ENCODE results near the gene AZGP1.
"Not testable (repeated sequence)": the region's sequence is repeated elsewhere in the genome, so short reads cannot be mapped to it uniquely, and the experiment has no call there.

The AZGP1 gene

DNA sequence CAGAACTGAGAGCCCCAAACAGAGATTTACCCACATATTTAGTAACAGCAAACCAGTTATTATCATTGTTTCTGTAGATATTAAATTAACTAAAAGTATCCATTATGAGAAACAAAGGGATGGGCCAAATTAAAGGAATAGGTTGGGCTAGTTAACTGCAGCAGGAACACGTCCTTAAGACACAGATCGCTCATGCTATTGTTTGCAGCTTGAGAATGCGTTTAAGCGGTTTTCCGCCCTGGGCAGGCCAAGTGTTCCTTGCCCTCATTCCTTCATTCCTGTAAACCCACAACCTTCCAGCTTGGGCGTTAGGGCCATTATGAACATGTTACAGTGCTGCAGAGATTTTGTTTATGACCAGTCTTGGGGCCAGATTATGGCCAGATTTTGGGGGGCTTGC is 25.0 kb downstream of the AZGP1 start:
- not testable (repeated sequence) for DNase-seq (ENCODE audit: low spot score)

DNA sequence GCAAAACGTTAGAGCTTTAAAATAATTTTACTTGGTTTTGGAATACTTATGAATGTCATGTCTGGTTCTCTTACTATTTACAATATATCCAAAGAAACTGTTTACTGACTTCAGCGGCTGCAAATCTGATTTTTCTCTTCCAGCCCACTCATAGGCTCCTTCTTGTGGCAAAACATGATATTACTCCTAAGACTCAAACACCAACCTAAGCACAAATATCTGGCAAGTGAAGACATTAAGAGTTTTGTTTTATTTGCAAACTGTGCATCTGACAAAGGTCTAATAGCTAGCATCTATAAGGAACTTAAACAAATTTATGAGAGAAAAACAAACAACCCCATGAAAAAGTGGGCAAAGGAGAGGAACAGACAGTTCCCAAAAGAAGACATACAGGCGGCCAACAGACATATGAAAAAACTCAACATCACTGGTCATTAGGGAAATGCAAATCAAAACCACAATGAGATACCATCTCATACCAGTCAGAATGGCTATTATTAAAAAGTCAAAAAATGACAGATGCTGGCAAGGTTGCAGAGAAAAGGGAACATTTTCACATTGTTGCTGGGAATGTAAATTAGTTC is 26.1 kb downstream of the AZGP1 start:
- no peak for DNase-seq (ENCODE audit: low spot score)

DNA sequence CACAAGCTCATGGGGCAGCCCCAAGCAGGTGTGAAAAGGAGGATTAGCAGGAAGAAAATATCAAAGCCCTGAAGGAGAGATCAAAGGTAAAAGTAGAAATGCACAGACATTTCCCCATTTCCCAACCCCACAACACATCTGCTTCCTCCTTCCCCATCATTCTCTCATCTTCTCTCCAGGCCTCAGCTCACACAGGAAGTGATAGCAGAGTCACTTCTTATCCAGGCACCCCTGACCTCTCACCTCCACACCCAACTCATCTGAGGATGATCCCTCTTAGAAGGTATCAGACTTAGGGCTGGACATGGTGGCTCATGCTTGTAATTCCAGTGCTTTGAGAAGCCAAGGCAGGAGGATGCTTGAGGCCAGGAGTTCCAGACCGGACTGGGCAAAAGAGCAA is 28.2 kb downstream of the AZGP1 start:
- DNase-seq (ENCODE audit: low spot score), result no peak

DNA sequence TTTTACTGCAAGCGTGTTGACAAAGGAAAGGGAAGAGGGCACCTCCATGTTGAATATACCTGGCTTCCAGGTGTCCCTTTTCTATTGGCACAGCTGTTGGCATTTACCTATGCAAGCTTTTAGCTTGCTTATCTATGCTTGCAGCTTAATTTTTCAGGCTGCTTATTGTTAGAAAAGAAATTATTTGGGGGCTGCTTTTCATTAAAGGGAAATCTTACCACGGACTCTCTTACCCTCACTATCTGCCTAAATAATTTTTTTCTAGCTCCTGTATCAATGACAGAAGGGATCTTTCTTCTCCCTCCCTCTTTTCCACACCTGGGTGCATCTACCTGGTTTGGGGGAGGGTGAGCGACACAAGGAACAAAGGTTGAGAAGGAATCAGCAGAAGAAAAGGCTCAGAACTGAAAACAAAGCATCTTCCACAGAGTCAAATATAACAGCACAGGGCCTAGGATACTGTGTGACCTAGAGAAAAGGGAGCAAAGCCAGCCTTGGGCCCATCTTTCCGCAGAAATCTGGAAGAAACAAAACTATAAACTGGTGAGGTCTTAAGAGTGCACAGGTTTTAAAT is 31.2 kb downstream of the AZGP1 start:
- no peak for DNase-seq (ENCODE audit: low spot score)

DNA sequence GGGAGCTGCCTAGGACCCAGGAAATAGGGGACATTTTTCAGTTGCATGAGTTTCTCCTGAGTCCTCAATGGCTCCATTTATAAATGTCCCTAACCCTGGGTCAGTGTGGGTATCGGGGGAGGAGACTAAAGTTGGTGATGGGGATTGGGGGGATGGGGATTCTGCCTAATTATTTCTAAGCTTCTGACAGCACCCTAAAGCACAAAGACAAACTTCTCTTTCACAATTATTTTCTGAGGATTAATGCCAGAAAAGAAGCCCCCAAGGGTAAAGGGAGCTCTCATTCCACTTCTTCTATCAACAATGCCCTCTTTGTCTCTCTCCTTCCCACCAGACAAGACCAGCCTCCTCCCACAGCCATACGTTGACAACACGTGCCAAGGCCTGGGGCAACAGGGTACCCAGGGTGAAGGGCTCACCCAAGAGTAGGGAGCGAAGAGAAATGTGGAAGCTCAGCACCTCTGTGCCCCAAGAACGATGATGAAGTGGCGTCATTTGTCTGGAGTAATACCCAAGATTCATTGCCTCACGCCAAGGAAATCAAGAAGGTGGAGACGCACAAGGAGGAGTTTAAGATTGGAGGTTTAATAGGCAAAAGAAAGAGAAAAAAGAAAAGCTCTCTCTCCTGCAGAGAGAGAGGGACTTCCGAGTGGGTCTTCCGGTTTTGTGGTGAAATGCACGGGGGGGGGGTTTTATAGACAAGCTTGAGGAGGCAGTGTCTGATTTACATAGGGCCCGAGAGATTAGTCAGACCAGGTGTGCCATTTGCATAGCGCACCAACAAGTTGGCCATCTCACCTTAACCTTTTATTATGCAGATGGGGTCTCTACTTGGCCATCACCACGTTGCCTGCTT is 32.0 kb downstream of the AZGP1 start:
- DNase-seq (ENCODE audit: low spot score), result no peak

DNA sequence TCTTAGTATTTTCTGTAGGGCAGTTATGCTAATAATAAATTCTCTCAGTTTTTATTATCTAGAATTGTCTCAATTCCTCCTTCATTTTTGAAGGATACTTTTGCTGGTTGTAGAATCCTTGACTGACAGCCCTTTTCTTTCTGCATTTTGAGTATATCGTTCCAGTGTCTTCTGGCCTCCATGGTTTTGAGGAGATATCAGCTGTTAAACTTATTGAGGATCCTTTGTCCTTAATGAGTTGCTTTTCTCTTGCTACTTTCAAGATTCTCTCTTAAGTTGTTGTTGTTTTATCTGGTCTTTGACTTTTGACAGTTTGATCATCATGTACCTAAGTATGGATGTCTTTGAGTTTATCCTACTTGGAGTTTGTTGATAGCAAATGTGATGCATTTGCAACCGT is 37.5 kb downstream of the AZGP1 start:
- no peak for DNase-seq (ENCODE audit: low spot score)

DNA sequence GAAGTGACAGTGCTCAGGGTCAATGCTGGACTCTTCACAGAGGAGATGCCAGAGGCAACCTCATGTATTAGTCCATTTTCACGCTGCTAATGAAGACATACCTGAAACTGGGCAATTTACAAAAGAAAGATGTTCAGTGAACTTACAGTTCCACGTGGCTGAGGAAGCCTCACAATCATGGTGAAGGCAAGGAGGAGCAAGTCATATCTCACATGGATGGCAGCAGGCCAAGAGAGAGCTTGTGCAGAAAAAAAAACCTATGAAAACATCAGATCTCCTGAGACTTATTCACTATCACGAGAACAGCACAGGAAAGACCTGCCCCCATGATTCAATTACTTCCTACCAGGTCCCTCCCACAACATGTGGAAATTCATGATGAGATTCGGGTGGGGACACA is 40.8 kb downstream of the AZGP1 start:
- DNase-seq (ENCODE audit: low spot score), result not testable (repeated sequence)

DNA sequence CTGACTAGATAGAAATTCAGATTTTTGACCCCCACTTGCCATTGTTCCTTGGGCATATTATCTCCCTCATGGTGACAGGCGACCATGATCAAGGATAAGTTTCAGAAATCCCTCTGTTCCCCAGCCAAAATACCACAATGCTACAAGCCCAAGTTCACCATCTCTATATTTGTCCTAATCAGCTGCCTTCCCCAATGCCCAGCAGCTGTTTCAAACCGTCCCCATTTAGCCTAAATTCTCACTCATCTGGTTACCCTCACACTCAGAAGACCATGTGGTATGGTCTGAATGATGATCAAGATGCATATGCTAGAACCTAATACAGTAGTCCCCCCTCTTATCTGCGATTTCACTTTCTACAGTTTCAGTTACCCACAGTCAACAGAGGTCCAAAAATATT is 45.5 kb downstream of the AZGP1 start:
- DNase-seq (ENCODE audit: low spot score), result no peak

DNA sequence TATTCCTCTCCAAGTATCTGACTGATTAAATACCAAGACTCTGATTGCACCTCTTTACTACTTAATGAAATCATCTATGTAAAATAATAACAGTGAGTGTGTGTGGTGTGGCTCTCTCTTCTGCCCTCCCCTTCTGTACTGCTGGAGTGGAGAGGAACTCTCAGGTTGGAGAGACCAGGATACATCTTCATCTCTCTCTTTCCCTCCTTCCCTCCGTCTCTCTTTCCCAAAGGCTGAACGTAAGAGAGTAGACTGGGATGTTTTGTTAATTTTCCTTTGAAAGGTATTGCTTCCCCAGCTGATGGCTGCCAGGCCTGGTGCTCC is 46.1 kb downstream of the AZGP1 start:
- DNase-seq (ENCODE audit: low spot score), result no peak

DNA sequence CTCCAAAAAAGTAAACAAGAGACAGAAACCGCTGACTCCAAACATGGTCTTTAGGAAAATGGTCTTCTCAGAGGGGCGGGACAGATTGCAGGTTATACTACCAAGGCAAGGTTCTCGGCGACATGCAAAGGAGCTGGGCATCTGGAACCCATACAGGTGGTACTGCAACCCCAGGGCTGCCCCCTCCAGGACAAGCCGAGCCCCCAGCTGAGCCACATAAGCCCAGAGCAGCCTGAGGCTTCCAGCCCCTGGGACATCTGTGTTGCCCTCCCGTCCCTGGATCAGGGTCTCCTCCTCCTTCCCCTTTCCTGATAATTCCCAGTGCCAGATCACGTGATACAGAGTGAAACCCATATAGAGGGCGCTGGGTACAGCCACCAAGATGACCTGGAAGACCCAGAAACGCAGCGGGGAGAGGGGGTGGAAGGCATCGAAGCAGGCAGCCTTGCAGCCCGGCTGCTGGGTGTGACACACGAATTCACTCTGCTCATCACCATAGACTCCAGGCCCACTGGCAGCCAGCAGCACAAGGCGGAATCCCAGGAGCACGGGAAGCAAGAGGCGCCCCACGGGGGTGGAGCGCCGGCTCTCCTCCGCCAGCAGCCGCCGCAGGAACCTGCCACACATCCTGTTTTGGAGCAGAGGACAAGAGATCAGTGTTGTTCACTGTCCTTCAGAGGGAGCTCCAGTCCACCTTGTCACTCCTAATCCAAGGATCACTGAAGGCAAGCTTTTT is 46.7 kb downstream of the AZGP1 start, which contains the start of gene GJC3:
Gene GJC3, minus strand, starts transcription at position 627 of the 736 bp plus-strand sequence. Its CDS starts 0 bp downstream, at position 627.
- peak; percentile 79 for DNase-seq (ENCODE audit: low spot score)

DNA sequence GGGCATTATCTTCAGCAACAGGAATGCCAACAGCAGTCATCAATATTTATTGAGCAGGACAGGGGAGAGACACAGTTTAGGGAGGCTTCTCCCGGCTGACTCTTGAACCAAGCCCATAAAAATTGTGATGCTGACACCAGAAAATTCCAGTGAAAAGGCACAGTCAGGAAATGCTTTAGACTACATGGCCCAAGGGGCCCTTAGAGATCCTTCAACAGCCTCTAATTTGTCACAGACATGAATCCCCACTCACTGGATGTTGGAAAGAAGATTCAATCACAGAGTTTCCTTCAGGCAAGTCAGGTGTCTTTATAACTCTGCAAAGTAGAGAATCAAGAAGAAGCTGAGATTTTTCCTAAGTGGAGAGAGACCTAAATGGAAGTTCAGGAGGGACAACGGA is 47.6 kb downstream of the AZGP1 start:
- DNase-seq (ENCODE audit: low spot score), result no peak

DNA sequence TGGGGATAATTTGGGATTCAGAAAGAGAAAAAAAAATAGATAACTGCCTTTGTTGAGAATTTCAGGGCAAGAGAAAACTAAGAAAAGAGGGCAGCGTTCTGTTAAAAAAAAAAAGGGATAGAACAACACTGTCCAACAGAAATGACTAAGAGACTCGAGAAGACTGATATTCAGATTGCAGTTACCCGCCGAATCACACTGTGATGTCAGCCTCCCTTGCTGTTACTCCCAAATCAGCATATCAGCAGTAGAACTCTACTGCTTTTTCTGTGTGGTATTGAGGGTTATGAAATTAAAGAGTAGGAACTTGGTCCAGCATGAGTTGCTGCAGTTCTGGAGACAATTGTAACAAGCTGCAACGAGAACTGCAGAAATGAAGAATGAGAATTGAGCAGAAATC is 48.3 kb downstream of the AZGP1 start:
- no peak for DNase-seq (ENCODE audit: low spot score)

DNA sequence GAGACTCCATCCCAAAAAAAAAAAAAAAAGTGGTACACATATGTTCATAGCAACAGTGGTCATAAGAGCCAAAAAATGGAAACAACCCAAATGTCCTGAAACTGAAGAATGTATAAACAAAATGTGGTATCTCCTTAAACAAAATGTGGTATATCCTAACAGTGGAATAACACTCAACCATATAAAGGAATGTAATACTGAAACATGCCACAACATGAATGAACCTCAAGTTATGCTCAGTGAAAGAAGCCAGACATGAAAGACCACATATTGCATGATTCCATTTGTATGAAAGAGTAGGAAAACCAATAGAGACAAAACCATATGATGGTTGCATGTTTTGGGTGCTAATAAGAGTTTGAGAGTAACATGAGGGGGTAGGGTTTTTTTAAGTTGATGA is 49.5 kb downstream of the AZGP1 start:
- no peak for DNase-seq (ENCODE audit: low spot score)

DNA sequence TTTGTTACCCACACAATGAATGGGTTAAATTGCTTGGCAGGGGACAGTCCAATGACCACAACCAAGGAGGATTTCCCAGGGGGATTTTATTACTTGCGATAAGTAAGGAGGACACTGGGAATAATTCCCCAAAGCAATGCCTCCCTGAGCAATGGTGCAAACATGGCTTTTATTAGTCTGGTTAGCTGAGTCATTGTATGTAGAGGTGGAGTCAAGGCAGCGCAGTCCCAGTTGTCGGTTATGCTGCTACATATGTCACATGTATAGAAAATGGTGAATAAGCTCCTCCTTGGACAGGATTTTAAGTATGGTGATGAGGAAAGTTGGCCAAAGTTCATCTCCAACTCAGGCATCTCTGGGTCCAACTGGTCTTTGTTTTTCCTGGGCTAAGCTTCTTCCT is 52.6 kb downstream of the AZGP1 start:
- DNase-seq (ENCODE audit: low spot score), result no peak

DNA sequence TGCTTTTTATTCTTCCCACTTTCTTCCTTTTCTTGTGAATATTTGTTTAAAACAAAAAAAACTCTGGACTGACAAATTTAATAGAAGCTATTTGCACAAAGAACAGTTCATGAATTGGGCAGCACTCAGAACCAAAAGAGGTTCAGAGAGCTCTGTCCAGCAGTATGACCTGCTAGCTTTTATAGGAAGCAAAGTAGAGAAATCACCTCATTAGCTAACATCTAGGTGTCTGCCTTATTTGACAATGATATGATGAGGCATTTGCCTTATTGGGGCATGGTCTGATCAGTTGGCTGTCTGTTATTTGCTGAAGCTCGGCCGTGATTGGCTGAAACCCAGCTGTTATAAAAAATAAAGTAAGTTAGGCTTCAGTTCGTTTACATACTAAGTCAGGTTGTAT is 55.7 kb downstream of the AZGP1 start:
- no peak for DNase-seq (ENCODE audit: low spot score)

DNA sequence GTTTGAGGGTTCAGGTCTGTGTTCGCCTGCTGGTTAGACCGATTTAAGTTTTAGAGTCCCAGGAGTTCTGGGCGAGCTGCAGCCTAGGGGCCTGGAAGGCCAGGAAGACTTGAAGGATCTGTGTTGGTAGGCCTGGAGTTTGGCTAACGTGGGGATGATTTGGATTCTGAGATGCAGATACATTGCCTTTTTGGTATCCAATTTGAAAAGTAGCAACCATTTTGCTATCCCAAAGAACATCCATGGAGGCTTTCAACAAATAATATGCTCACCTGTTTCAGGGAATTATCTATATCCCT is 56.1 kb downstream of the AZGP1 start:
- DNase-seq (ENCODE audit: low spot score), result no peak

DNA sequence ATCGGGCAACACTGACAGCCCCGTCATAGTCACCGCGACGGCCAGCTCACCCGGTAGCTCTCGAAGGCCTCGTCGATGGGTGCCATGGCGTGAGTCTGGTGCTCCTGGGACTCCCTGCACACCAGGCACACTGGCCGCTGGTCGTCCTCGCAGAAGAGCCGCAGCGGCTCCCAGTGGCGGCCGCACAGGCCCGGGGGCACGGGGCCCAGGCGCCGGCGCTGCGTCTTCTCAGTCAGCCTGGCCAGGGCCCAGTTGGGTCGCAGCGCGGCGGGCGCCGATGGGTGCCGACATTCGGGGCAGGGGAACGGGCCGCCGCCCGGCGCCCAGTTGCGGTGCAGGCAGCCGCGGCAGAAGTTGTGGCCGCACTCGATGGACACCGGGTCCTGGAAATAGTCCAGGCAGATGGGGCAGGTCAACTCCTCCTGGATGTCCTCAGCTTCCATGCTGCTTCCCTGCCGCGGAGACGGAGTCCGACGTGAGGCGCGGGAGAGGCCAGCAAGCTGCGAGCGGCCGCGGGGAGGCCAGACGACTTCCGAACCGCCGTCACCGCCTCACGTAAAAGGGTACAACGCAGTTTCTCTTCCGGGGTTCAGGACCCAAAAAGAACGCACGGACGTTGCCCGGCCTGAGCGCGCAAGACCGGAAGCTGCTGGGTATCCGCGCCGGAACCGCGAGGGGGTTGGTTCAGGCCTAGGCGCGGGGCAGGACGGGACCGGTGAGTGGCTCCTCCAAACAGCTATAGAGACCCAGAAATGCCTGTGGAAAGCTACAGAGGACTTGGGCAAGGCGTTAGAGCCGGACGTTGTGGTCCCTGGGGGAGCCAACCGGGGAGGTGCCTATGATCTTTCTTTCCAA is 56.6 kb downstream of the AZGP1 start, which contains the start of gene TRIM4:
Gene TRIM4, minus strand, starts transcription at position 572 of the 855 bp plus-strand sequence. Its CDS starts 129 bp downstream, at position 443.
- DNase-seq (ENCODE audit: low spot score), result peak; percentile 98
